Measurements from ENCODE around the gene CTNNBL1. TPM values are rescaled to one million over a fixed set of nuclear protein-coding genes. Genes with fewer than 3 reads are reported as not detected.

Gene CTNNBL1
- total RNA-seq, 1 experiment from 2014 or later = 49.9 TPM

GRCh38 chr20:37762716-37763485 lies 69.1 kb downstream of the CTNNBL1 start:
- Histone ChIP-seq H3K27me3 (ENCODE audit: low read length) (no peaks in the 10 kb centered on the region), H3K4me3 (ENCODE audit: low read length) (no peak overlapping the region), H3K4me1 (ENCODE audit: insufficient read depth, low read length) (no peaks in the 10 kb centered on the region), H3K9me3 (ENCODE audit: low read length) (no peaks in the 10 kb centered on the region), H3K9ac (ENCODE audit: low read length) (no peak overlapping the region), H2AFZ (ENCODE audit: low read length) (no peak overlapping the region), H4K20me1 (ENCODE audit: low read length) (no peaks in the 10 kb centered on the region), H3K36me3 (ENCODE audit: low read depth, low read length) (no peaks in the 10 kb centered on the region), H3K4me2 (ENCODE audit: low read length) (no peak overlapping the region), H3K9me2 (replicated peaks; ENCODE audit: low read length) (no peaks in the 10 kb centered on the region), H3F3A (ENCODE audit: low read length, unreplicated experiment) (no peaks in the 10 kb centered on the region), H3K27ac (ENCODE audit: low read length) (no peak overlapping the region), H3K79me2 (ENCODE audit: low read length) (no peaks in the 10 kb centered on the region)
- no TSS peak for BruUV-seq (replicated peaks)
- intact Hi-C loops (cut with micrococcal nuclease) = no loop called here
- TF ChIP-seq EZH2 (IDR thresholded peaks at IDR 0.05; ENCODE audit: low read length, unreplicated experiment) (no peak), EZH2phosphoT487 (IDR thresholded peaks at IDR 0.05; ENCODE audit: borderline replicate concordance, low read length) (no peak)
- TF ChIP-seq, protein P1, sequence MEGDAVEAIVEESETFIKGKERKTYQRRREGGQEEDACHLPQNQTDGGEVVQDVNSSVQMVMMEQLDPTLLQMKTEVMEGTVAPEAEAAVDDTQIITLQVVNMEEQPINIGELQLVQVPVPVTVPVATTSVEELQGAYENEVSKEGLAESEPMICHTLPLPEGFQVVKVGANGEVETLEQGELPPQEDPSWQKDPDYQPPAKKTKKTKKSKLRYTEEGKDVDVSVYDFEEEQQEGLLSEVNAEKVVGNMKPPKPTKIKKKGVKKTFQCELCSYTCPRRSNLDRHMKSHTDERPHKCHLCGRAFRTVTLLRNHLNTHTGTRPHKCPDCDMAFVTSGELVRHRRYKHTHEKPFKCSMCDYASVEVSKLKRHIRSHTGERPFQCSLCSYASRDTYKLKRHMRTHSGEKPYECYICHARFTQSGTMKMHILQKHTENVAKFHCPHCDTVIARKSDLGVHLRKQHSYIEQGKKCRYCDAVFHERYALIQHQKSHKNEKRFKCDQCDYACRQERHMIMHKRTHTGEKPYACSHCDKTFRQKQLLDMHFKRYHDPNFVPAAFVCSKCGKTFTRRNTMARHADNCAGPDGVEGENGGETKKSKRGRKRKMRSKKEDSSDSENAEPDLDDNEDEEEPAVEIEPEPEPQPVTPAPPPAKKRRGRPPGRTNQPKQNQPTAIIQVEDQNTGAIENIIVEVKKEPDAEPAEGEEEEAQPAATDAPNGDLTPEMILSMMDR (conservative IDR thresholded peaks at IDR 0.05; ENCODE audit: low read depth, low read length) = no peak
- ATAC-seq = no peak
- no peak for DNase-seq
- POLR2A ChIA-PET (ENCODE audit: unreplicated experiment) = interaction anchor here (0.7 kb wide), 1 partner anchor 586 kb away, joined by 3 read pairs; no protein-coding TSS in a partner anchor
- CTCF ChIA-PET = no interaction called here

GRCh38 chr20:37764333-37764935 lies 70.6 kb downstream of the CTNNBL1 start:
- Histone ChIP-seq H3K4me1 (ENCODE audit: insufficient read depth, low read length) (no peaks in the 10 kb centered on the region), H3K9me3 (ENCODE audit: low read length) (no peaks in the 10 kb centered on the region), H3K27me3 (ENCODE audit: low read length) (no peaks in the 10 kb centered on the region), H3K9ac (ENCODE audit: low read length) (no peak overlapping the region), H3K9me2 (replicated peaks; ENCODE audit: low read length) (no peaks in the 10 kb centered on the region), H2AFZ (ENCODE audit: low read length) (no peak overlapping the region), H3K27ac (ENCODE audit: low read length) (no peak overlapping the region), H3K4me2 (ENCODE audit: low read length) (no peak overlapping the region), H3F3A (ENCODE audit: low read length, unreplicated experiment) (no peaks in the 10 kb centered on the region), H3K4me3 (ENCODE audit: low read length) (no peak overlapping the region), H3K79me2 (ENCODE audit: low read length) (no peaks in the 10 kb centered on the region), H3K36me3 (ENCODE audit: low read depth, low read length) (no peaks in the 10 kb centered on the region), H4K20me1 (ENCODE audit: low read length) (no peaks in the 10 kb centered on the region)
- intact Hi-C loops (cut with micrococcal nuclease) = no loop called here
- TF ChIP-seq EZH2 (IDR thresholded peaks at IDR 0.05; ENCODE audit: low read length, unreplicated experiment) (no peak), EZH2phosphoT487 (IDR thresholded peaks at IDR 0.05; ENCODE audit: borderline replicate concordance, low read length) (no peak)
- TF ChIP-seq, protein P1 (conservative IDR thresholded peaks at IDR 0.05; ENCODE audit: low read depth, low read length) = no peak
- DNase-seq = no peak
- ChIA-PET CTCF (no interaction called here), POLR2A (ENCODE audit: unreplicated experiment) (no interaction called here)
- no TSS peak for BruUV-seq (replicated peaks)
- peak; percentile 40 for ATAC-seq

DNA sequence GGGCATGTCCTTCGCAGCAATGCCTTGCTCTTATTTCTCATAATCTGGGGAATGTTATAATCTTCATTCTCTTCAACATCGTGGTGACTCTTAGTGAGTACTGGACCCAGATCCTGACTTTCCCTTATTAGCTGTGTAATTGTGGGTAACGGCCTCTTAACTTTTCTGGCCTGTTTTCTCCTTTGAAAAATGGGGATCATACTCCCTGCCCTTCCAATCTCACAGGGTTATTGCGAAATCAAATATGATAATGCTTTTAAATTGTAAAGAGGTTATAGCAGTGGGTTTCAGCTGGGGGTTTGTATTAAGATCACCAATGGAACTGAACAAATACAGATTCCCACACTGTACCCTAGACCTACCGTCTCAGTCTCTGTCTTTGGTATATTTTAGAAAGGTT lies 77.1 kb downstream of the CTNNBL1 start:
- Histone ChIP-seq H3K79me2 (ENCODE audit: low read length) (no peaks in the 10 kb centered on the region), H3K4me1 (ENCODE audit: insufficient read depth, low read length) (no peaks in the 10 kb centered on the region), H3K4me2 (ENCODE audit: low read length) (no peak overlapping the region), H3K4me3 (ENCODE audit: low read length) (no peak overlapping the region), H3F3A (ENCODE audit: low read length, unreplicated experiment) (no peaks in the 10 kb centered on the region), H3K36me3 (ENCODE audit: low read depth, low read length) (peaks cover 9% of the 10 kb centered on the region; the same call in 1 of the 2 replicates), H3K9me2 (replicated peaks; ENCODE audit: low read length) (no peaks in the 10 kb centered on the region), H2AFZ (ENCODE audit: low read length) (no peak overlapping the region), H3K9me3 (ENCODE audit: low read length) (no peaks in the 10 kb centered on the region), H3K9ac (ENCODE audit: low read length) (no peak overlapping the region), H3K27me3 (ENCODE audit: low read length) (no peaks in the 10 kb centered on the region), H3K27ac (ENCODE audit: low read length) (no peak overlapping the region), H4K20me1 (ENCODE audit: low read length) (no peaks in the 10 kb centered on the region)
- ATAC-seq (no peak), DNase-seq (no peak)
- POLR2A ChIA-PET (ENCODE audit: unreplicated experiment) = no interaction called here
- CTCF ChIA-PET = no interaction called here
- no TSS peak for BruUV-seq (replicated peaks)
- intact Hi-C loops (cut with micrococcal nuclease) = no loop called here
- no peak for TF ChIP-seq EZH2phosphoT487 (IDR thresholded peaks at IDR 0.05; ENCODE audit: borderline replicate concordance, low read length)
- TF ChIP-seq, protein P1 (conservative IDR thresholded peaks at IDR 0.05; ENCODE audit: low read depth, low read length) = no peak
- no peak for TF ChIP-seq EZH2 (IDR thresholded peaks at IDR 0.05; ENCODE audit: low read length, unreplicated experiment)
